ENCODE results near the gene PLXNA4. TPM values are rescaled to one million over a fixed set of nuclear protein-coding genes. Genes with fewer than 3 reads are reported as not detected.

Gene PLXNA4
- total RNA-seq, 1 donor from 2014 or later, result 5.2 TPM

DNA sequence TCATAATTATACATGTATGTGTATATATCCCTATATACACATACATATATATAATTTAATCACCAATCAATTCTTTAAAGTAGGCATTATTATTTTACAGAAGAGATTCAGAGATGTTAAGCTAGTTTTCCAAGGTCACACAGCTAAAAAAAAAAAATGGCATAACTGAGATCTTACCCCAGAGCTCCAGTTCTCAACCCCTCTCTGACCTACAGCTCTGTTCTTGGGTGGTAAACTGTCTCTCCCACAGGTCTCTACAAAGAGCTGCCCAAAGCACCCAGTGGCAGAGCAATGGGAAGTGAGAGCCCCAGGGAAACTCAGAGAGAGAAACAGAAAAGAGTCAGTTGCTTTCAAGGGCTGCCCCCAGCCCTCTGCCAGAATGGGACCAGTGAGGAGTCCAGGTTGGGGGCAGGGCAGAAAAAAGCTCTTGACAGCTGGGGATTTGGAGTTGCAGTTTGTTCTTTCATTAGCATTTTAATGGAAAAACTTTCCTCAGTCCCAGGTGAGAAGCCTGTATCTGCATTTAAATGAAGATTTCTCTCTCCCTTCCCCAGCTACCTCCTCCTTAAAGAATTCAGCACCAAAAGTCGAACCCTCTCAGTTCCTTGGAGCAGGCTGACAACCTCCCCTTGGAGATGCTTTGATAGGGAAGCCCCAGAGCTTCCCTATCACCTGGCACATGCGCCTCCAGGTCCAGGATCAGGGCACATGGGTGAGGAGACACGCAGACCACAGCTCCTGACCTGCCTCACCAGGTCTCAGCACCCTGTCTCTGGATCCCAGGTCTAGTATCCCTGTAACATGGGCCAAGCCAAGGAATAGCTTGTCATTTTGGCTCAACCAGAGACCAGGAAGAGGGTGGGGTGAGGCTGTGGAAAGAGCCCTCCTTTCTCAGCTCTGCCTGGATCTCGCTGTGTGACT lies 388.1 kb downstream of the PLXNA4 start:
- no peak overlapping the region for H3K27ac Mint-ChIP-seq
- no peak for DNase-seq (ENCODE audit: low spot score in 2 of 2, unreplicated experiment in 2 of 2)

DNA sequence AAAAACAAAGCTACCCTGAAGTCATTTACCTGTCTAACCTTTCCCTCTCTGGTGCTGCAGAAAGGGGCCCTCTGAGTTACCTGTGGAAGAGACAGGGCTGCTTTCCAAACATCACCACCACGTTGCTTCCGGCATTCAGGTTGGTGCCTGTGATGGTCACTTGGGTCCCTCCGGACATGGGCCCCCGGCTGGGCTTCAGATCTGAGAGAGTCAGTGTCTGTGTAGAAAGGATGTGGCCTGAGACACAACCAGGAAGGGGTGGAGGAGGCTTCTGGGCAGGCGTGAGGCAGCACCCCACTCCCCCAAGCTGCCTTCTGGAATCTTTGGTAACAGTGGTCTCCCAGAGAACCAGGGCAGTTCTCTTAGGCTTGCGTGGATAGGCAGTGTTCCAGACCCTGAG lies 388.9 kb downstream of the PLXNA4 start:
- peaks cover 10% of the 10 kb centered on the region for H3K9me3 Mint-ChIP-seq
- no peaks in the 10 kb centered on the region for H3K4me1 Mint-ChIP-seq
- no peak overlapping the region for H3K27ac Mint-ChIP-seq
- peaks cover 8% of the 10 kb centered on the region for H3K36me3 Mint-ChIP-seq
- no peak overlapping the region for H3K4me3 Mint-ChIP-seq
- H3K27me3 Mint-ChIP-seq (ENCODE audit: low read depth), result peaks cover 22% of the 10 kb centered on the region
- DNase-seq (ENCODE audit: low spot score in 2 of 2, unreplicated experiment in 2 of 2), result no peak
- TF ChIP-seq, protein P1, sequence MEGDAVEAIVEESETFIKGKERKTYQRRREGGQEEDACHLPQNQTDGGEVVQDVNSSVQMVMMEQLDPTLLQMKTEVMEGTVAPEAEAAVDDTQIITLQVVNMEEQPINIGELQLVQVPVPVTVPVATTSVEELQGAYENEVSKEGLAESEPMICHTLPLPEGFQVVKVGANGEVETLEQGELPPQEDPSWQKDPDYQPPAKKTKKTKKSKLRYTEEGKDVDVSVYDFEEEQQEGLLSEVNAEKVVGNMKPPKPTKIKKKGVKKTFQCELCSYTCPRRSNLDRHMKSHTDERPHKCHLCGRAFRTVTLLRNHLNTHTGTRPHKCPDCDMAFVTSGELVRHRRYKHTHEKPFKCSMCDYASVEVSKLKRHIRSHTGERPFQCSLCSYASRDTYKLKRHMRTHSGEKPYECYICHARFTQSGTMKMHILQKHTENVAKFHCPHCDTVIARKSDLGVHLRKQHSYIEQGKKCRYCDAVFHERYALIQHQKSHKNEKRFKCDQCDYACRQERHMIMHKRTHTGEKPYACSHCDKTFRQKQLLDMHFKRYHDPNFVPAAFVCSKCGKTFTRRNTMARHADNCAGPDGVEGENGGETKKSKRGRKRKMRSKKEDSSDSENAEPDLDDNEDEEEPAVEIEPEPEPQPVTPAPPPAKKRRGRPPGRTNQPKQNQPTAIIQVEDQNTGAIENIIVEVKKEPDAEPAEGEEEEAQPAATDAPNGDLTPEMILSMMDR (IDR thresholded peaks at IDR 0.05; ENCODE audit: unreplicated experiment), result no peak

More for the DNA sequence above, 388.1 kb downstream of the PLXNA4 start:
- Mint-ChIP-seq H3K9me3 (peaks cover 10% of the 10 kb centered on the region), H3K36me3 (peaks cover 8% of the 10 kb centered on the region), H3K4me1 (no peaks in the 10 kb centered on the region), H3K27me3 (ENCODE audit: low read depth) (peaks cover 22% of the 10 kb centered on the region), H3K4me3 (no peak overlapping the region)
- TF ChIP-seq, protein P1 (IDR thresholded peaks at IDR 0.05; ENCODE audit: unreplicated experiment), result no peak

DNA sequence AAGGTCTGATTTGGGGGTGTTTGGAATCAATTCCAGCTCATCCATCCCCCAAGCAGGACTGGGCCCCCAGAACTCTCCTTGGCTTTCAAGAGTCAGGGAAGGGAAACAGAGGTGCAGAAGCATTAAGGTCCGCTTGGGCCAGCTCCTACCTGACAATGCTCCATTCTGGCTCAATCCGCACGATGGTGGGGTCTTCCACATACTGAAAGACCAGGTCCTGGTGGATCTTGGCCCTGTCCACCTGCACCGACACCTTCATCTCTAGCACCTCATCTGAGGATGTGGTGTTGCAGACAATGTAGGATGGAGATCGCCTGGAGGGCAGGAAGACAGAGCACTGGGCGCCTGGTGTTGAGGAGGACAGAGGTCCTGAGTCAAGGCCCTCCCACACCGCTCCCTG lies 391.1 kb downstream of the PLXNA4 start:
- Mint-ChIP-seq H3K27ac (no peak overlapping the region), H3K36me3 (peaks cover 8% of the 10 kb centered on the region), H3K27me3 (ENCODE audit: low read depth) (peaks cover 13% of the 10 kb centered on the region), H3K4me1 (no peaks in the 10 kb centered on the region), H3K9me3 (peaks cover 10% of the 10 kb centered on the region), H3K4me3 (no peak overlapping the region)
- TF ChIP-seq, protein P1 (IDR thresholded peaks at IDR 0.05; ENCODE audit: unreplicated experiment), result no peak
- DNase-seq (ENCODE audit: low spot score in 2 of 2, unreplicated experiment in 2 of 2), result no peak

DNA sequence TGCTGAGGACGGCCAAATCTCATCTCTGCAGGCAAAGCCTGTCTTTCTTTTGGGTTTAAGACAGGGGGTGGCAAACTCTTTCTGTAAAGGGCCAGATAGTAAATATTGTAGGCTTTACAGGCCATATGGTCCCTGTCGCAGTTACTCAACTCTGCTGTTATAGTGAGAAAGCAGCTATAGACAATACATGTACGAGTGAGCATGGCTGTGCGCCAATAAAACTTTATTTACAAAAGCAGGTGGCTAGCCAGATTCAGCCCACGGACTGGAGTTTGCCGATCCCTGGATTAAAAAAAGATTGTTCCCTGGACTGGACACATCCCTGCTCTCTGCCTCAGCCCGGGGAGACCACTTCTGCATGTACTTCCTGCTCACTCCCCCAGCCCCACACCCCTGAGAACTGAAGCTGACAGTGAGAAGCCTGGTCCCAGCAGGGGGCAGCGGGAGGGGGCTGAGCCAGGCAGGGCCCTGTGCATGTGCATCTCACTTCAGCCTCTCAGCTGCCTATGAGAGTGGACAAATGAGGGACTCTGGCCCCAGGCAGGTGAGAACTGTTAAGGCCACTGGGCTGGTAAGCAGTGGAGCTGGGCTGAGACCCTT lies 392.4 kb downstream of the PLXNA4 start:
- Mint-ChIP-seq H3K9me3 (peaks cover 10% of the 10 kb centered on the region), H3K36me3 (peaks cover 8% of the 10 kb centered on the region), H3K4me3 (no peak overlapping the region), H3K27me3 (ENCODE audit: low read depth) (peaks cover 6% of the 10 kb centered on the region), H3K4me1 (no peaks in the 10 kb centered on the region), H3K27ac (no peak overlapping the region)
- no peak for DNase-seq (ENCODE audit: low spot score in 2 of 2, unreplicated experiment in 2 of 2)
- TF ChIP-seq, protein P1 (IDR thresholded peaks at IDR 0.05; ENCODE audit: unreplicated experiment), result no peak

DNA sequence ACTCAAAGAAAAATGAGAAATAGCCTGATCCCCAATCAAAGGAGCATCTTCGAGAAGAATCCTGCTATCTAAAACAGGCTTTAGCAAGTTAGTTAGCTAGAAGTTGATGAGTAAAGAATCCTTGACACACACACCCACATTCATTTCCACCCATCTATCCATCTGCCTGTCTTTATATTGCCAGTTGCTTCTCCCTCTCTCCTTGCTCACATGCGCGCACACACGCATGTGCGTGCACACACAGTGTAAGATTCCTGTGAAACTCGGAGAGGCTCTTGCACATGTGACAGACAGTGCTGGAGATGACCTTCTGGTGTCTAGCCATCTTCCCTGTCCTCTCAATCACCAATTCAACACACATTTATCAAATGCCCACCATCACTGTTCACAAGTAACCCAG lies 393.3 kb downstream of the PLXNA4 start:
- no peak for DNase-seq (ENCODE audit: low spot score in 2 of 2, unreplicated experiment in 2 of 2)
- Mint-ChIP-seq H3K36me3 (peaks cover 8% of the 10 kb centered on the region), H3K27me3 (ENCODE audit: low read depth) (peaks cover 1% of the 10 kb centered on the region), H3K4me1 (no peaks in the 10 kb centered on the region), H3K4me3 (no peak overlapping the region), H3K27ac (no peak overlapping the region), H3K9me3 (peaks cover 10% of the 10 kb centered on the region)
- TF ChIP-seq, protein P1 (IDR thresholded peaks at IDR 0.05; ENCODE audit: unreplicated experiment), result no peak
